ENCODE measurements around the gene PLLP. TPM values are rescaled to one million over a fixed set of nuclear protein-coding genes. Genes with fewer than 3 reads are reported as not detected.

PLLP gene
- total and polyA plus RNA-seq, 10 donors, result 4.7 to 53.1 (median 17.2) TPM

DNA sequence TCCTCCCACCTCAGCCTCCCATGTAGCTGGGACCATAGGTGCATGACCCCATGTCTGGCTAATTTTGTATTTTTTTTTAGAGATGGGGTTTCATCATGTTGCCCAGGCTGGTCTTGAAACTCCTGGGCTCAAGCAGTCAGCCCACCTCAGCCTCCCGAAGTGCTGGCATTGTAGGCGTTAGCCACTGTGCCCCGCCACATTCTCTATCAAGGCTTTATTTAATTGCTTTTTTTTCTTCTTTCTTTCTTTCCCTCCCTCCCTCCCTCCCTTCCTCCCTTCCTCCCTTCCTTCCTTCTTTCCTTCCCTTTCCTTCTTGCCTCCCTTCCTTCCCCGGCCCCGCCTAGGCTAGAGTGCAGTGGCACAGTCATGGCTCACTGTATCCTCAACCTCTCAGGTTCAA, 74.7 kb downstream of the PLLP start:
- WGBS, 5 donors, result 94 to 99% (median 97%) methylated on average over 5 of the region's 5 CpGs
- no peak for DNase-seq
- peaks cover 0 to 5% (median under 1%) of the 10 kb centered on the region in 8 donors for H3K9me3 ChIP-seq
- H3K4me3 ChIP-seq, result no peak overlapping the region
- no peaks in the 10 kb centered on the region for H3K4me1 ChIP-seq
- H3K27me3 ChIP-seq (replicated peaks in 1 of 7), result no peaks in the 10 kb centered on the region
- TF ChIP-seq, protein P1, sequence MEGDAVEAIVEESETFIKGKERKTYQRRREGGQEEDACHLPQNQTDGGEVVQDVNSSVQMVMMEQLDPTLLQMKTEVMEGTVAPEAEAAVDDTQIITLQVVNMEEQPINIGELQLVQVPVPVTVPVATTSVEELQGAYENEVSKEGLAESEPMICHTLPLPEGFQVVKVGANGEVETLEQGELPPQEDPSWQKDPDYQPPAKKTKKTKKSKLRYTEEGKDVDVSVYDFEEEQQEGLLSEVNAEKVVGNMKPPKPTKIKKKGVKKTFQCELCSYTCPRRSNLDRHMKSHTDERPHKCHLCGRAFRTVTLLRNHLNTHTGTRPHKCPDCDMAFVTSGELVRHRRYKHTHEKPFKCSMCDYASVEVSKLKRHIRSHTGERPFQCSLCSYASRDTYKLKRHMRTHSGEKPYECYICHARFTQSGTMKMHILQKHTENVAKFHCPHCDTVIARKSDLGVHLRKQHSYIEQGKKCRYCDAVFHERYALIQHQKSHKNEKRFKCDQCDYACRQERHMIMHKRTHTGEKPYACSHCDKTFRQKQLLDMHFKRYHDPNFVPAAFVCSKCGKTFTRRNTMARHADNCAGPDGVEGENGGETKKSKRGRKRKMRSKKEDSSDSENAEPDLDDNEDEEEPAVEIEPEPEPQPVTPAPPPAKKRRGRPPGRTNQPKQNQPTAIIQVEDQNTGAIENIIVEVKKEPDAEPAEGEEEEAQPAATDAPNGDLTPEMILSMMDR (IDR thresholded peaks at IDR 0.05 in 8 of 11, conservative IDR thresholded peaks at IDR 0.05 in 3 of 11), result no peak
- TF ChIP-seq POLR2A (IDR thresholded peaks at IDR 0.05) (no peak), POLR2AphosphoS5 (IDR thresholded peaks at IDR 0.05) (no peak)
- no peak overlapping the region for H3K27ac ChIP-seq
- H3K36me3 ChIP-seq, result peaks cover 6 to 100% (median 81%) of the 10 kb centered on the region in 6 donors
- intact Hi-C loops (cut with DNase I; ENCODE audit: low total_unique reads), result no loop called here

DNA sequence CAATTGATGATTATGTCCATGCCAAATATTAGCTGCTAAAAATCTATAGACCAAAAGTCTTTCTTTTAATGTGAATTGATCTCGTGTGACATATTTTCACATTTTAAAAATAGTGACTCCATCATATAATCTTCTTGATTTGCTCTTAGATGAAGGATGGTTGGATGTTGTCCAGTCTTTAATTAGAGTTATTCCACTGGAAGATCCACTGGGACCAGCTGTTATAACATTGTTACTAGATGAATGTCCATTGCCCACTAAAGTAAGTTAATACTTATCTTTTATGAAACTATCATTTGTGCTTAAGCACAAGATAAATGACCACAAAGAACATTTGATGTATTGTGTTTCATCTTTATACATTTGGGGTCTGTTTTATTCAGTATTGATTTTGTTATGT, 75.5 kb downstream of the PLLP start:
- no peaks in the 10 kb centered on the region for H3K27me3 ChIP-seq (replicated peaks in 1 of 7)
- H3K9me3 ChIP-seq, result no peaks in the 10 kb centered on the region
- H3K4me1 ChIP-seq, result no peaks in the 10 kb centered on the region
- peaks cover 3 to 97% (median 77%) of the 10 kb centered on the region in 6 donors for H3K36me3 ChIP-seq
- no peak overlapping the region for H3K4me3 ChIP-seq
- intact Hi-C loops (cut with DNase I; ENCODE audit: low total_unique reads), result no loop called here
- H3K27ac ChIP-seq, result no peak overlapping the region
- TF ChIP-seq POLR2AphosphoS5 (IDR thresholded peaks at IDR 0.05) (no peak), POLR2A (IDR thresholded peaks at IDR 0.05) (no peak)
- TF ChIP-seq, protein P1 (IDR thresholded peaks at IDR 0.05 in 8 of 11, conservative IDR thresholded peaks at IDR 0.05 in 3 of 11), result no peak
- no peak for DNase-seq
- 94 to 98% (median 96%) methylated on average over 1 of the region's 1 CpG for WGBS, 5 donors

Small RNA genes within 50 kb of the gene (small RNA-seq; reads per million reads assigned to genes)
- gene AC108081.1, result 0 reads per million in 4 donors

Other genes with a start within 250 kb of the PLLP start
- 10 to 100 TPM; 25.2 to 46.5 (median 34.8) TPM for gene CPNE2, start 192.1 kb downstream of the PLLP start, total RNA-seq
- gene CPNE2, start 192.1 kb downstream of the PLLP start, polyA plus RNA-seq, result 10 to 100 TPM; 13.3 to 29.0 (median 21.7) TPM
- 100 to 1,000 TPM in 3 of 7 donors, 10 to 100 TPM in 4; 75.8 to 128 (median 99.8) TPM for gene PSME3IP1, start 98.6 kb downstream of the PLLP start, total RNA-seq
- gene PSME3IP1, start 98.6 kb downstream of the PLLP start, polyA plus RNA-seq, result 10 to 100 TPM; 64.6 to 92.3 (median 66.7) TPM
- 10 to 100 TPM; 28.4 to 38.8 (median 31.1) TPM for gene RSPRY1, start 98.3 kb downstream of the PLLP start, total RNA-seq
- 1 to 10 TPM; 7.3 to 9.1 (median 8.3) TPM for gene RSPRY1, start 98.3 kb downstream of the PLLP start, polyA plus RNA-seq
- 10 to 100 TPM; 38.0 to 84.6 (median 62.4) TPM for gene ARL2BP, start 39.4 kb downstream of the PLLP start, total RNA-seq
- gene ARL2BP, start 39.4 kb downstream of the PLLP start, polyA plus RNA-seq, result 10 to 100 TPM; 30.1 to 65.1 (median 35.7) TPM
- 1 to 10 TPM in 5 of 7 donors, under 1 TPM in 2; 0.51 to 6.9 (median 1.9) TPM for gene CCL22, start 74.1 kb upstream of the PLLP start, total RNA-seq
- 1 to 10 TPM; 1.0 to 1.9 (median 1.6) TPM for gene CCL22, start 74.1 kb upstream of the PLLP start, polyA plus RNA-seq
- gene CX3CL1, start 87.8 kb upstream of the PLLP start, total RNA-seq, result 1 to 10 TPM in 5 of 7 donors, under 1 TPM in 2; 0.67 to 7.3 (median 1.6) TPM
- gene CX3CL1, start 87.8 kb upstream of the PLLP start, polyA plus RNA-seq, result 1 to 10 TPM in 2 of 3 donors, under 1 TPM in 1; 0.39 to 2.4 (median 1.5) TPM
- gene CCL17, start 120.1 kb upstream of the PLLP start, total RNA-seq, result 1 to 10 TPM in 2 of 7 donors, under 1 TPM in 1, not detected in 4; 0.75 to 3.1 (median 1.2) TPM
- 1 to 10 TPM in 2 of 3 donors, under 1 TPM in 1; 0.29 to 4.0 (median 2.8) TPM for gene CCL17, start 120.1 kb upstream of the PLLP start, polyA plus RNA-seq
- gene CIAPIN1, start 162.7 kb upstream of the PLLP start, total RNA-seq, result 10 to 100 TPM; 21.4 to 39.8 (median 31.3) TPM
- gene CIAPIN1, start 162.7 kb upstream of the PLLP start, polyA plus RNA-seq, result 10 to 100 TPM; 19.6 to 28.4 (median 22.1) TPM
- gene COQ9, start 162.8 kb upstream of the PLLP start, total RNA-seq, result 10 to 100 TPM; 25.8 to 39.9 (median 29.6) TPM
- gene COQ9, start 162.8 kb upstream of the PLLP start, polyA plus RNA-seq, result 10 to 100 TPM; 32.2 to 34.9 (median 34.4) TPM
- gene POLR2C, start 178.0 kb upstream of the PLLP start, total RNA-seq, result 10 to 100 TPM; 42.3 to 75.6 (median 52.7) TPM
- gene POLR2C, start 178.0 kb upstream of the PLLP start, polyA plus RNA-seq, result 10 to 100 TPM; 23.2 to 42.7 (median 35.0) TPM
- 10 to 100 TPM in 6 of 7 donors, 1 to 10 TPM in 1; 7.3 to 19.8 (median 16.1) TPM for gene DOK4, start 201.8 kb upstream of the PLLP start, total RNA-seq
- gene DOK4, start 201.8 kb upstream of the PLLP start, polyA plus RNA-seq, result 10 to 100 TPM in 1 of 3 donors, 1 to 10 TPM in 2; 4.1 to 10.0 (median 5.5) TPM

Measured in spleen (tissue), 11 donors.